Measurements from ENCODE around the gene RHBDD1. TPM values are rescaled to one million over a fixed set of nuclear protein-coding genes. Genes with fewer than 3 reads are reported as not detected.

Gene RHBDD1
- total RNA-seq, 2 experiments from 2014 or later = 43.8 to 47.1 TPM

- Mint-ChIP-seq H3K9me3 (no peaks in the 10 kb centered on the region), H3K36me3 (ENCODE audit: low read depth) (peaks cover 22% of the 10 kb centered on the region), H3K27me3 (no peaks in the 10 kb centered on the region), H3K4me3 (no peak overlapping the region), H3K4me1 (ENCODE audit: low read depth) (peaks cover 46% of the 10 kb centered on the region), H3K27ac (no peak overlapping the region)
- no peaks in the 10 kb centered on the region for H3K9me3 ChIP-seq (ENCODE audit: control insufficient read depth in 1 of 2, insufficient read depth in 1 of 2, low read length in 2 of 2)
- intact Hi-C loops (cut with DNase I, micrococcal nuclease) = no loop called here
- no peaks in the 10 kb centered on the region for H3K36me3 ChIP-seq (ENCODE audit: insufficient read depth, low read length)
- H3K4me1 ChIP-seq (ENCODE audit: insufficient read depth, low read length) = no peaks in the 10 kb centered on the region
- ChIA-PET POLR2A (no interaction called here), CTCF (no interaction called here)
- ATAC-seq (ENCODE audit: poor library complexity) (no peak), DNase-seq (no peak)
- no peak overlapping the region for H3K4me3 ChIP-seq (ENCODE audit: low read length)
- no peak for TF ChIP-seq CTCF (IDR thresholded peaks at IDR 0.05)
- no peaks in the 10 kb centered on the region for H3K27me3 ChIP-seq (ENCODE audit: control insufficient read depth in 1 of 2, insufficient read depth in 2 of 2, low read length in 2 of 2)
- H3K27ac ChIP-seq (ENCODE audit: low read depth in 1 of 2, low read length in 2 of 2) = no peak overlapping the region
Measured at GRCh38 chr2:226978300-226978699, 142.4 kb downstream of the RHBDD1 start.

GRCh38 chr2:226979004-226979403 lies 143.2 kb downstream of the RHBDD1 start:
- TF ChIP-seq CTCF (IDR thresholded peaks at IDR 0.05) = no peak
- ChIA-PET CTCF (no interaction called here), POLR2A (no interaction called here)
- no peaks in the 10 kb centered on the region for H3K9me3 ChIP-seq (ENCODE audit: control insufficient read depth in 1 of 2, insufficient read depth in 1 of 2, low read length in 2 of 2)
- no peaks in the 10 kb centered on the region for H3K4me1 ChIP-seq (ENCODE audit: insufficient read depth, low read length)
- Mint-ChIP-seq H3K4me1 (ENCODE audit: low read depth) (peaks cover 46% of the 10 kb centered on the region), H3K27me3 (no peaks in the 10 kb centered on the region), H3K36me3 (ENCODE audit: low read depth) (peaks cover 15% of the 10 kb centered on the region), H3K4me3 (no peak overlapping the region), H3K9me3 (no peaks in the 10 kb centered on the region), H3K27ac (no peak overlapping the region)
- ATAC-seq (ENCODE audit: poor library complexity) (no peak), DNase-seq (no peak)
- H3K27ac ChIP-seq (ENCODE audit: low read depth in 1 of 2, low read length in 2 of 2) = no peak overlapping the region
- H3K36me3 ChIP-seq (ENCODE audit: insufficient read depth, low read length) = no peaks in the 10 kb centered on the region
- no peak overlapping the region for H3K4me3 ChIP-seq (ENCODE audit: low read length)
- H3K27me3 ChIP-seq (ENCODE audit: control insufficient read depth in 1 of 2, insufficient read depth in 2 of 2, low read length in 2 of 2) = no peaks in the 10 kb centered on the region
- intact Hi-C loops (cut with DNase I, micrococcal nuclease) = no loop called here

- CTCF ChIA-PET = no interaction called here
- H3K9me3 Mint-ChIP-seq = no peaks in the 10 kb centered on the region
- DNase-seq = no peak
- peaks cover 50% of the 10 kb centered on the region for H3K4me1 Mint-ChIP-seq (ENCODE audit: low read depth)
- H3K4me1 ChIP-seq (ENCODE audit: insufficient read depth, low read length) = peaks cover 9% of the 10 kb centered on the region
- no peak for ATAC-seq (ENCODE audit: poor library complexity)
- no peak overlapping the region for H3K27ac Mint-ChIP-seq
- H3K4me3 ChIP-seq (ENCODE audit: low read length) = no peak overlapping the region
- intact Hi-C loops (cut with DNase I, micrococcal nuclease) = loop anchor here in 1 of 2 experiments (10.0 kb wide), 2 partner anchors 167 to 1697 kb away; no protein-coding TSS in a partner anchor
- H3K4me3 Mint-ChIP-seq = no peak overlapping the region
- TF ChIP-seq CTCF (IDR thresholded peaks at IDR 0.05) = no peak
- no peaks in the 10 kb centered on the region for H3K9me3 ChIP-seq (ENCODE audit: control insufficient read depth in 1 of 2, insufficient read depth in 1 of 2, low read length in 2 of 2)
- H3K36me3 ChIP-seq (ENCODE audit: insufficient read depth, low read length) = no peaks in the 10 kb centered on the region
- POLR2A ChIA-PET = no interaction called here
- H3K36me3 Mint-ChIP-seq (ENCODE audit: low read depth) = peaks cover 16% of the 10 kb centered on the region
- no peaks in the 10 kb centered on the region for H3K27me3 Mint-ChIP-seq
- no peaks in the 10 kb centered on the region for H3K27me3 ChIP-seq (ENCODE audit: control insufficient read depth in 1 of 2, insufficient read depth in 2 of 2, low read length in 2 of 2)
- H3K27ac ChIP-seq (ENCODE audit: low read depth in 1 of 2, low read length in 2 of 2) = no peak overlapping the region
Measured at GRCh38 chr2:226981791-226982326, 146.0 kb downstream of the RHBDD1 start.

Measured in CD4-positive, alpha-beta T cell (primary cell).